ENCODE data around the gene HTRA3. TPM values are rescaled to one million over a fixed set of nuclear protein-coding genes. Genes with fewer than 3 reads are reported as not detected.

The HTRA3 gene
- total RNA-seq, 1 experiment from 2014 or later = 3.8 TPM

- Histone ChIP-seq H3K36me3 (replicated peaks; ENCODE audit: control insufficient read depth, insufficient read depth, low read length) (no peaks in the 10 kb centered on the region), H3K27me3 (ENCODE audit: control insufficient read depth, insufficient read depth, low read length) (no peaks in the 10 kb centered on the region), H3K4me3 (ENCODE audit: insufficient read depth, low read depth, low read length) (no peak overlapping the region)
- DNase-seq = no peak
Measured at GRCh38 chr4:8292478-8293107, 23.0 kb downstream of the HTRA3 start.

DNA sequence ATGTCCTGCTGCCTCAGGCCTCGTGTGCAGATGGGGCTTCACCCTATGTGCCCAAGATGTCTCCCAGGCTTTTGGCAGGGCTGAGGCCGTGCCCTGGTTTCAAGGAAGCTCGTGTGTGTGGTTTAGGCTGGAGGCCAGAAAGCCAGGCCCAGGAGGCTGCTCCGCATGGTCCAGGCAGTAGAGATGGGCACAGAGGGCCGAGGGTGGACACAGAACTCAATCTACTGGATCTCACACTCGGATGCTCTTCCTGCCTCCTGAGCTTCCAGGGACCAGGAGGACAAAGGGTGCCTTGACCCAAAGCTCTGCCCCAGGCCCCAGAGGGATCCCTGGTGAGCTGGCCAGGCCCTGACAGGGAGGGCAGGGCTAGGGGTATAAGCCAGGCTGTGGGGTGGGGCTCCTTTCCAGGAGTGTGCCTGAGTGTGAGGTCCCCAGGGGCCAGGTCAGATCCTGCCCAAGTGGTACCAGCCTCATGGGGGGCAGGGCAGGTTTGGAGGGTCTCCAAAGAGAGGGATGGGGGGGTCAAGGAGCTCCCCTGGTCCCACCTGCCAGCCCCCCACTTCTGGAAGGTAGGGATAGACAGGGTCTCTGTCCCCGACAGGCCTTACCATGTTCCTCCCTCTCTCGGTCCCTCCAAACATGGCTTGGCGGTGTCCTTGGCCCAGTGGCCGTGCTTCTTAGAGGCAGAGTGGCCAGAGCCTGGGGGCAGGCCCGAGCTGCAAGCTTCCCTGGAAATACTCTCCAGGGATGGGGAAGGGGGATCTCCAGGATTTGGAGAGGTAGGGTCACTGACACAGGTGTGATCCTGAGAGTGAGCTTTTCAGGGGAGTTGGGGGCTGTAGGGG lies 23.8 kb downstream of the HTRA3 start:
- Histone ChIP-seq H3K27me3 (ENCODE audit: control insufficient read depth, insufficient read depth, low read length) (no peaks in the 10 kb centered on the region), H3K36me3 (replicated peaks; ENCODE audit: control insufficient read depth, insufficient read depth, low read length) (no peaks in the 10 kb centered on the region), H3K4me3 (ENCODE audit: insufficient read depth, low read depth, low read length) (no peak overlapping the region)
- no peak for DNase-seq

- H3K36me3 ChIP-seq (replicated peaks; ENCODE audit: control insufficient read depth, insufficient read depth, low read length) = no peaks in the 10 kb centered on the region
- no peak overlapping the region for H3K4me3 ChIP-seq (ENCODE audit: insufficient read depth, low read depth, low read length)
- no peak for DNase-seq
- H3K27me3 ChIP-seq (ENCODE audit: control insufficient read depth, insufficient read depth, low read length) = no peaks in the 10 kb centered on the region
Measured at GRCh38 chr4:8294036-8294435, 24.5 kb downstream of the HTRA3 start.

DNA sequence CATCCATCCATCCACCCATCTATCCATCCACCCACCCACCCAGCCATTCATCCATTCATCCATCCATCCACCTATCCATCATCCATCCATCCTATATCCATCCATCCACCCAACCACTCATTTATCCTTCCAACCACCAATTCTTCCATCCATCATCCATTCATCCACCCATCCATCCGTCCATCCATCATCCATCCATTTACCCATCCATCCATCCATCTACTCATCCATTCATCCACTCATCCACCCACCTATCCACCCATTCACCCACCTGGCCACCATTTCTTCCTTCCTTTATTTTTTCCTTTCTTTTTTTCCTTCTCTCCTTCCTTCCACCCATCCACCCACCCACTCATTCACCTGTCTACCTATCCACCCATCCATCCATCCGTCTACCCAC lies 25.2 kb downstream of the HTRA3 start:
- no peak for DNase-seq

DNA sequence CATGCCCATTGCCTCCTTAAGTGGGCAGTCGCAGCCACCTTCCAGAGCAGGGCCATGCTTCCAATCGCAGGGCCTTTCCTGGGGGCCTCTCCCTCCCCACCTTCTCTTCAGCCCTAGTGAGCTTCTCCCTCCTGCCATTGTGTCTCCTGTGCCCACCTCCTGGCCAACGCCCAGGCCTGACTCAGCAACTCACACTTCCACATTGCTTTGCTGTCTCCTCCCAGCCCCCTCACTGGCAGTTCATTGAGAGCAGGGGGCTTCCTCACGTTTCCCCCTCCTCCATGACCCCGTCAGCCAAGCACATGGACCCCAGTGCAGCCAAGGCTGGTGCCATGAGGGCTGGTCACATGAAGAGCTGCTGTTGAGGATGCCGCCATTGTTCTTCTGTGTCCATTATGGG lies 25.9 kb downstream of the HTRA3 start:
- Histone ChIP-seq H3K27me3 (ENCODE audit: control insufficient read depth, insufficient read depth, low read length) (no peaks in the 10 kb centered on the region), H3K36me3 (replicated peaks; ENCODE audit: control insufficient read depth, insufficient read depth, low read length) (no peaks in the 10 kb centered on the region), H3K4me3 (ENCODE audit: insufficient read depth, low read depth, low read length) (no peak overlapping the region)
- DNase-seq = no peak

More for the DNA sequence above, 25.2 kb downstream of the HTRA3 start:
- Histone ChIP-seq H3K27me3 (ENCODE audit: control insufficient read depth, insufficient read depth, low read length) (no peaks in the 10 kb centered on the region), H3K4me3 (ENCODE audit: insufficient read depth, low read depth, low read length) (no peak overlapping the region), H3K36me3 (replicated peaks; ENCODE audit: control insufficient read depth, insufficient read depth, low read length) (no peaks in the 10 kb centered on the region)

- DNase-seq = no peak
- no peaks in the 10 kb centered on the region for H3K36me3 ChIP-seq (replicated peaks; ENCODE audit: control insufficient read depth, insufficient read depth, low read length)
Measured at GRCh38 chr4:8296491-8296890, 26.9 kb downstream of the HTRA3 start.

DNA sequence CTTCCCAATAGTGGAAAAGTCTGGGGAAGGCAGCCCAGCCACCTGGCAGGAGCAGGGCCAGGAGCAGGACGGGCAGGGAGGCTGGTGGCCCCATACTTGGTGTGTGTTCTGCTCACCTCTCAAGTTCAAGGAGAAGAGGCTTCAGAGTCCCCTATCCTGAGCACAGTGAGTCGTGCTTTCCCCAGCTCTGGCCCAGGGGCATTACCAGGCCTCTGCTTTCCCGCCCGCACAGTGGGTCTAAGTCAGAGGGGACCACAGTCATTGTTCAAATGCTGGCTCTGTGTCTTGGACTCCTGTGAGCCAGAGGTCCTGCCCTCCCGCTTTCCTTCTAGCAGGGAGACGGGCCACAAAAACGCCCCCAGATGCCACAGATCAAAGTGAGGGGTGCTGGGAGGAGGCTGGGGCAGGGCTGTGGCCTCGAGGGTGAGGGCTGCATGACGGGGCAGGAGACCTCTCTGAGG lies 27.6 kb downstream of the HTRA3 start:
- no peak overlapping the region for H3K4me3 ChIP-seq (ENCODE audit: insufficient read depth, low read depth, low read length)
- no peaks in the 10 kb centered on the region for H3K36me3 ChIP-seq (replicated peaks; ENCODE audit: control insufficient read depth, insufficient read depth, low read length)
- no peaks in the 10 kb centered on the region for H3K27me3 ChIP-seq (ENCODE audit: control insufficient read depth, insufficient read depth, low read length)
- no peak for DNase-seq

More at GRCh38 chr4:8296491-8296890, 26.9 kb downstream of the HTRA3 start:
- Histone ChIP-seq H3K4me3 (ENCODE audit: insufficient read depth, low read depth, low read length) (no peak overlapping the region), H3K27me3 (ENCODE audit: control insufficient read depth, insufficient read depth, low read length) (no peaks in the 10 kb centered on the region)

DNA sequence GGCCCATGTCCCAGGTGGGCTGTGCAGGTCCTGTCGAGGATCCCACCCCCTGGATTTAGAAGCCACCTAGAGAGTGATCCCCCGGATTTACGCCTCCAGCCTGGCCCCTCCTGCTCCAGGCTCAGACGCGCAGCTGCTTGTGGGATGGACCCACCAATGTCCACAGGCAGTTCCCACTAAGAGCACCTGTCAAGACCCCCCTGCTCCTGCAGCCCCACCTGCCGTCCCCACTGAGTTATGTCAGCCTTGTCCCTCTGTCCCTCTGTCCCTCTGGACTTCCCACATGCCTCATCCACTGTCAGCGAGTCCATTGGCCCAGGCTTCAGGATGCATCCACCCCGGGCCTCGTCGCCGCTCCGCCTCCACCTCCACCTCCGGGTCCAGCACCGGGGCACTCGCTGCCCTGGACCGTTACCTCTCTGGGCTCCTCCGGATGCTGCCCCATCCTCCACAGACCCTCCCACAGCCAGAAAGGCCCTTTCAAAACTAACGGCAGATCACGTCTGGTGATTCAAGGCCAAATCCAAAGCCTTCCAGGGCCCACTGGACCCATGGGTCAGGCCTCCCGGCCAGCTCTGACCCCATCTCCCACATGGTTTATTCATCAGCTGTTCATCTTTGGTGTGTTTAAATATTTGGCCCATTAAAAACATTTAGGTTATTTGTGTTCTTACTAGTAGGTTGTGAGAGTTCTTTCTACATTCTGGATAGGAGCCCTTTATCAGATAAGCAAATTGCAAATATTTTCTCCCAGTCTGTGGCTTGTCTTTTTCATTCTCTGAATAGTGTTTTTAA lies 28.3 kb downstream of the HTRA3 start:
- no peak for DNase-seq
- no peaks in the 10 kb centered on the region; the same call in 1 of the 2 replicates for H3K27me3 ChIP-seq (ENCODE audit: control insufficient read depth, insufficient read depth, low read length)
- no peak overlapping the region for H3K4me3 ChIP-seq (ENCODE audit: insufficient read depth, low read depth, low read length)
- H3K36me3 ChIP-seq (replicated peaks; ENCODE audit: control insufficient read depth, insufficient read depth, low read length) = no peaks in the 10 kb centered on the region

DNA sequence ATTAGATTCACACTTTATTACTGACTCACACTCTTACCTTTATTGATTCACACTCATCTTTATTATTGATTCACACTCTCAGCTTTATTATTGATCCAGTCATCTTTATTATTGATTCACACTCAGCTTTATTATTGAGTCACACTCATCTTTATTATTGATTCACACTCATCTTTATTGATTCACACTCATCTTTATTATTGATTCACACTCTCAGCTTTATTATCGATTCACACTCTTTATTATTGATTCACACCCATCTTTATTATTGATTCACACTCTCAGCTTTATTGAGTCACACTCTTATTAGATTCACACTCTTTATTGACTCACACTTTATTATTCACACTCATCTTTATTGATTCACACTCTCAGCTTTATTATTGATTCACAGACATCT lies 31.3 kb downstream of the HTRA3 start:
- H3K4me3 ChIP-seq (ENCODE audit: insufficient read depth, low read depth, low read length) = no peak overlapping the region
- DNase-seq = no peak
- H3K27me3 ChIP-seq (ENCODE audit: control insufficient read depth, insufficient read depth, low read length) = no peaks in the 10 kb centered on the region; the same call in 1 of the 2 replicates
- no peaks in the 10 kb centered on the region for H3K36me3 ChIP-seq (replicated peaks; ENCODE audit: control insufficient read depth, insufficient read depth, low read length)

GRCh38 chr4:8301851-8302730 lies 32.5 kb downstream of the HTRA3 start:
- no peak overlapping the region for H3K4me3 ChIP-seq (ENCODE audit: insufficient read depth, low read depth, low read length)
- H3K27me3 ChIP-seq (ENCODE audit: control insufficient read depth, insufficient read depth, low read length) = no peaks in the 10 kb centered on the region; the same call in none of the 2 replicates
- no peak for DNase-seq
- no peaks in the 10 kb centered on the region for H3K36me3 ChIP-seq (replicated peaks; ENCODE audit: control insufficient read depth, insufficient read depth, low read length)

DNA sequence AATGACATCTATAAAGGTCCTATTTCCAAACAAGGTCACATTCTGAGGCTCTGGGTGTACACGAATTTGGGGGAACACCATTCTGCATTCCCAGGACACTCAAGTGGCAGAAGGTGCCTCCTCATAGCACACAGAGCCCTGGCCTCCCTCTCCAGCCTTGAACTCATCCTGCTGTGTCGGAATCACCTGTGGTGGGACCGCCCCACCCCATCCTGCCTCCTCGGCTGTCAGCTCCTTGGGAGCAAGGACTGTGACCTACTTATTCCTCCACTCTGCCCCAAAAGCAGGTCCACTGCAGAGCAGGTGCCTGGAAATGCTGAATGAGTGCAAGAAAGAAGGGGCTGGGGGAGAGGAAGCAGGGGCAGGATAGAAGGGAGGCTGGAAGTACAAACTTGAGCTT lies 33.5 kb downstream of the HTRA3 start:
- H3K36me3 ChIP-seq (replicated peaks; ENCODE audit: control insufficient read depth, insufficient read depth, low read length) = no peaks in the 10 kb centered on the region
- no peak overlapping the region for H3K4me3 ChIP-seq (ENCODE audit: insufficient read depth, low read depth, low read length)
- DNase-seq = no peak
- no peaks in the 10 kb centered on the region; the same call in none of the 2 replicates for H3K27me3 ChIP-seq (ENCODE audit: control insufficient read depth, insufficient read depth, low read length)

DNA sequence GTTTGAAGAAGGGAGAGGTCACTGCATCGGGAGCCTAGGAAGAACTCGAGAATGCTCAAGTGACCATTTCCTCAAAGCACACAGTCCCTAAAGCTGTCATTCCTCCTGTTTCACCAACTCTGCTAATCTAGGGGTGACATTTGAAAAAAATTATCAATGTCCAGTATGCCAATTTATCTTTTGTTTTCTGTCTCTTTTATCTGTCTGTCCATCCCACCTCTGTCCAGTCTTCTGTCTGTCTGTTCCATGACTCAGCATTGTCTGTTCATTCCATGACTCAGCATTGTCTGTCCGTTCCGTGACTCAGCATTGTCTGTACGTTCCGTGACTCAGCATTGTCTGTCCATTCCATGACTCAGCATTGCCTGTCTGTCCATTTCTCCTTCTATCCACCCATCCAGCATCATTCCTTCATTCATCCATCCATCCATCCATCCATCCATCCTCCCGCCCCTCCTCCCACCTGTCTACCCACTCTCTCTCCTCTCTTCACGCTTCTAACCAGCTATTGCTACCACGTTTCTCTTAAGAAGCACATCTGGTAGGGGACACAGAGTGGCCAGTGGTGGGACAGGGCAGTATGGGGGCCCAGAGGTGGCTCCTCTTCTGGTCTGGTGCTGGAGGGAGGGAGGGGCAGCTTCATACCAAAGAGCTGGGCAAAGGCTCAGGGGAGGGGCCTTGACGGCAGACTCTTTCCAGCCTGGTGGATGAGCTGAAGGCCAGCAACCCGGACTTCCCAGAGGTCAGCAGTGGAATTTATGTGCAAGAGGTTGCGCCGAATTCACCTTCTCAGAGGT lies 34.1 kb downstream of the HTRA3 start:
- no peak overlapping the region for H3K4me3 ChIP-seq (ENCODE audit: insufficient read depth, low read depth, low read length)
- no peaks in the 10 kb centered on the region; the same call in none of the 2 replicates for H3K27me3 ChIP-seq (ENCODE audit: control insufficient read depth, insufficient read depth, low read length)
- no peak for DNase-seq
- H3K36me3 ChIP-seq (replicated peaks; ENCODE audit: control insufficient read depth, insufficient read depth, low read length) = no peaks in the 10 kb centered on the region

Measured in H7 (cell line).